ENCODE results near the gene DAO. TPM values are rescaled to one million over a fixed set of nuclear protein-coding genes. Genes with fewer than 3 reads are reported as not detected.

The DAO gene
- total RNA-seq, 1 experiment from 2014 or later, result not detected

DNA sequence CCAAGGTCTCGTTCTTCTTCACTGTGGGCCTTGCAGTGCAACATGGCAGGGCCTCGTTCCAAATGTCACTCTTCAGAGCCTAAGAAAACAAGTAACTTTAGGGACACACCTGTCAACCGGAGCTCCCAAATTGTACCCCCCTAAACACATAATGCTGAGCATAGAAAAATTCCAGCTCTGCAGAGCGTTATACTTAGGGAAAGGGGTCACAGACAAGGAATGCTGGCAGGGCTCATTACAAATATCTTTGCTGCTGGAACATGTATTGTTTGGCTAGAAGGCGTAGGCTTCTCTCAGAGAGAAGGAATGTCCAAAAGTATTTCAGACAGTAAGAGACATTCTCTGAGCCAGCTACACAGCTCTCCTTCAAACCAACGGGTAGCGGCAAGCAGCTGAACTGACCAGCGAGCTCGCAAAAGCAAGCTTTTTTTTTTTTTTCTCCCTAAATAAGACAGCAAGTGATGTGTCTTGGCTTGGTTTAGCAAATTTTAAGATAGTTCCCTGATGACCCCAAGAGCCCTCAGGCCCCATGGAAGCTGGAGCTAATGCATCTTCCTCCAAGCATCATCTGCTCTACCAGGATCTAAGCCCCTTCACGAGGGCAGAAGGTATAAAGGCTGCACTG, 47.0 kb upstream of the DAO start:
- Mint-ChIP-seq H3K9me3 (no peaks in the 10 kb centered on the region), H3K4me3 (no peak overlapping the region), H3K36me3 (ENCODE audit: insufficient read depth in 1 of 3, low read depth in 3 of 3) (peaks cover 6 to 33% (median 12%) of the 10 kb centered on the region in 3 experiments), H3K27me3 (ENCODE audit: low read depth) (no peaks in the 10 kb centered on the region), H3K4me1 (peaks cover 5 to 26% of the 10 kb centered on the region in 2 experiments), H3K27ac (peak overlapping the region; percentile 33 to 69 (median 59); a peak in 4 of 7 replicates)
- H2AK5ac ChIP-seq (ENCODE audit: insufficient read length, low read length), result no peak overlapping the region
- no peak overlapping the region; the same call in 1 of the 2 replicates for H3K14ac ChIP-seq (ENCODE audit: insufficient read depth, low read length)
- no peak overlapping the region for H3K27ac ChIP-seq (ENCODE audit: insufficient read length, low read depth, low read length)
- no peaks in the 10 kb centered on the region for H3K79me1 ChIP-seq (ENCODE audit: insufficient read depth, low read depth, low read length, poor library complexity, severe bottlenecking)
- H2BK5ac ChIP-seq (ENCODE audit: insufficient read length, low read length), result no peak overlapping the region
- H2BK15ac ChIP-seq (ENCODE audit: low read depth, low read length), result no peak overlapping the region
- no peaks in the 10 kb centered on the region for H3K9me3 ChIP-seq (ENCODE audit: control insufficient read depth, low read depth, low read length)
- H4K8ac ChIP-seq (replicated peaks; ENCODE audit: insufficient read length, low read depth, low read length), result no peak overlapping the region
- H3K4me1 ChIP-seq (ENCODE audit: insufficient read depth, low read length), result peaks cover 2% of the 10 kb centered on the region; the same call in 1 of the 2 replicates
- no peak for TF ChIP-seq CTCF (conservative IDR thresholded peaks at IDR 0.05)
- H3K4me2 ChIP-seq (ENCODE audit: insufficient read depth, insufficient read length, low read length), result no peak overlapping the region
- H4K20me1 ChIP-seq (ENCODE audit: control insufficient read depth, insufficient read depth, insufficient read length), result no peaks in the 10 kb centered on the region
- H3K9ac ChIP-seq (ENCODE audit: extremely low read depth, insufficient read length, low read length), result no peak overlapping the region
- H3K56ac ChIP-seq (ENCODE audit: insufficient read length, low read depth, low read length), result no peak overlapping the region
- H3K23ac ChIP-seq (ENCODE audit: insufficient read length, low read depth, low read length), result no peak overlapping the region
- no peaks in the 10 kb centered on the region; the same call in 1 of the 2 replicates for H3K79me2 ChIP-seq (ENCODE audit: insufficient read depth, low read length)
- no peak overlapping the region for H3K4ac ChIP-seq (ENCODE audit: low read depth, low read length)
- H2BK12ac ChIP-seq (ENCODE audit: insufficient read length, low read depth, low read length), result no peak overlapping the region
- H2BK120ac ChIP-seq (ENCODE audit: low read depth, low read length, poor library complexity, severe bottlenecking), result no peak overlapping the region
- H3K23me2 ChIP-seq (ENCODE audit: insufficient read length, low read depth, low read length, poor library complexity, severe bottlenecking), result no peaks in the 10 kb centered on the region
- no CpG with 5 or more reads among the region's 10 CpGs for WGBS (ENCODE audit: extremely low coverage, insufficient read length, low lambda C conversion rate)
- no peak for DNase-seq
- H4K91ac ChIP-seq (ENCODE audit: insufficient read length, low read depth, low read length), result no peak overlapping the region
- H3T11ph ChIP-seq (ENCODE audit: low read length), result no peak overlapping the region
- H4K5ac ChIP-seq (ENCODE audit: insufficient read length, low read depth, low read length), result no peak overlapping the region
- no peaks in the 10 kb centered on the region for H3K27me3 ChIP-seq (ENCODE audit: insufficient read depth, low read length)
- H3K18ac ChIP-seq (ENCODE audit: insufficient read length, low read depth, low read length), result no peak overlapping the region
- H2AFZ ChIP-seq (ENCODE audit: low read length), result no peak overlapping the region
- no peak overlapping the region for H2BK20ac ChIP-seq (ENCODE audit: low read depth, low read length, poor library complexity, severe bottlenecking)

All from H9 (cell line).